Left lobe of liver (tissue), 2 donors: Measurements from ENCODE around the gene SLAIN1. TPM values are rescaled to one million over a fixed set of nuclear protein-coding genes. Genes with fewer than 3 reads are reported as not detected.
"Not testable (repeated sequence)": the region's sequence is repeated elsewhere in the genome, so short reads cannot be mapped to it uniquely, and the experiment has no call there.

Source experiments
- ATAC-seq: fragments of 200-7000 bp; cut with Tn5 transposase; one replicate; pipeline ENCODE4 v1.9.1; 2020; ENCODE audit warnings: mild to moderate bottlenecking, moderate library complexity
- DNase-seq: peaks from one replicate; pipeline ENCODE4 v3.0.0-alpha.2; 2020; ENCODE audit warnings: low spot score
- total RNA-seq: library from RNA; stranded (reverse); gene quantifications from one replicate; pipeline ENCODE4 v1.2.1, GENCODE V29; 2021
- donor health status: DM: no; HTN: no; CAD: no; lungs with moderate emphysema.
- donor health status: DM: no; HTN: yes; CAD: no.

SLAIN1 gene
- 3.1 TPM for total RNA-seq

DNA sequence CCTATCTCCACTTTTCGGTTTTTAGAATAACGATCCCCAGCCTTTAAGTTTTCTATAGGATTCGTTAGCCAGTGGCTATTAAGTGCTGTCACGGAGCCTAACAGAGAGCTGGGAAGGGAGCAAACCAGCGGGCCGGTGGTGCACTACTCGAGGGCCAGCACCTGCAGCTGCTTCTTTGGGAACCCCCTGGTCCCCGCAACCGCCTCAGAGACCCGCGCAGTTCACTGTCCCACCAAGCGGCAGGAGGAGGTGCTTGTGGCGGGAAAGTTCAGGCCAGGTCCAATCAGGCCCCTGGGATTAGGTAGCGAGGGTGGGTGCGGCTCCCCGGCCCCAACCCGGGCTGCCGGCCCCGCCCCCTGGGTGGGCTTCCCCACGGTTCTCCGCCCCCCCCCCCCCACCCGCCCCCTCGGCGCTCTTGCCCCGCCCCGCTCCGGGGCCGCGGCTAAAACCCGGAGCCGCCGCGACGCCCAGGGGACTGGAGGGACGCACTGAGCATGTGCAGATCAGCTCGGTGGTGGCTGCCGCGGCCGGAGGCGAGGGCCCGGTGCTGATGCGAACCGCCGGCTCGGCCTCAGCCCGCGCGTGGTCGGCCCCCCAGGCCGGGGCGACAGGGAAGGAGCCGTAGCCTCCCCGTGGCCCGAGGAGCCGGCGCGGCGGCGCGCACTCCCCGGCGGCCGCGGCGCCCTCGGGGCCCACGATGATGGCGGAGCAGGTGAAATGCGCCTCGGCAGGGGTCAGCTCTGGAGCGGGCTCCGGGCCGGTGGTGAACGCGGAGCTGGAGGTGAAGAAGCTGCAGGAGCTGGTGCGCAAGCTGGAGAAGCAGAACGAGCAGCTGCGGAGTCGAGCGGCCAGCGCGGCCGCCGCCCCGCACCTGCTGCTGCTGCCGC, at the start of gene SLAIN1:
Gene SLAIN1, plus strand, starts transcription at position 471 of the 887 bp plus-strand sequence. Its CDS starts 227 bp downstream, at position 698.
- DNase-seq, result peak; percentile 87
- ATAC-seq, result peak; percentile 90

DNA sequence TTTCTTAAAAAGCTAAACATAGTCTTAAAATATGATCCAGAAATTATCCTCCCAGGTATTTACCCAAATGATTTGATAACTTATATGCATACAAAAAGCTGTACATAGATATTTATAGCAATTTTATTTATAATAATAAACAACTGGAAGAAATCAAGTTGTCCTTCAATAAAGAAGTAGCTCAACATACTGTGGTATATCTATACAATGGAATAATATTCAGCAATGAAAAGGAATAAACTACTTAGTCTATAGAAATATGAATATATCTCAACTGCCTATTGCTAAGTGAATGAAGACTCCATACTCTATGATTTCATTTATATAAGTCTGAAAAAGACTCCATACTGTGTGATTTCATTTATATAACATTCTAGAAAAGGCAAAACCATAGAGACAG, 47.1 kb upstream of the SLAIN1 start:
- DNase-seq, result no peak
- ATAC-seq, result no peak

DNA sequence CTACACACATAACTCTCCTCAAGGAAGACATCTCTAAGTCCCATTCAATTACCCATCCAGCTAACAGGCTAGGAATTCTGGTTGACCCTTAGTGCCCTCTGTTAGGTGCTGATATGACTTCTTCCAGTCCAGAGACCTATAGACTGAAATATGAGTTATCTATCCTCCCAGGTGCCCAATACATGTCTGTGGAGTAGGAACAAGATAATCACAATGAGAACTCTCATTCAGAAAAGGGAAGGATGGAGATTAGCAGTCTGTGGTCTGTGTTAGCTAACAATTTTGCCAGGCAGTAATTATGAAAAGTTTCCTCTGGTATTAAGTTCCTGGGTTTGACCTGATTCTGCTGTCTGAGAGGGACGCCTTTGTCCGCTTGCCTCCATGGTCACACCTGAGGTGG, 44.2 kb upstream of the SLAIN1 start:
- ATAC-seq, result no peak
- no peak for DNase-seq

DNA sequence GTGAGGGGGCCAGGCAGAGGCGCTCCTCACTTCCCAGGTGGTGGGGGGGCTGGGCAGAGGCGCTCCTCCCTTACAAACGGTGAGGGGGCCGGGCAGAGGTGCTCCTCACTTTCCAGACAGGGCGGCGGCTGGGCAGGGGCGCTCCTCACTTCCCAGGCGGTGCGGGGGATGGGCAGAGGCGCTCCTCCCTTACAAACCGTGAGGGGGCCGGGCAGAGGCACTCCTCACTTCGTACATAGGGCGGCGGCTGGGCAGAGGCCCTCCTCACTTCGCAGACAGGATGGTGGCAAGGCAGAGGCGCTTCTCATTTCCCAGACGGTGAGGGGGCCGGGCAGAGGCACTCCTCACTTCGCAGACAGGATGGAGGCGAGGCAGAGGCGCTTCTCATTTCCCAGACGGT, 37.5 kb upstream of the SLAIN1 start:
- DNase-seq, ATAC-seq: not testable (repeated sequence)

DNA sequence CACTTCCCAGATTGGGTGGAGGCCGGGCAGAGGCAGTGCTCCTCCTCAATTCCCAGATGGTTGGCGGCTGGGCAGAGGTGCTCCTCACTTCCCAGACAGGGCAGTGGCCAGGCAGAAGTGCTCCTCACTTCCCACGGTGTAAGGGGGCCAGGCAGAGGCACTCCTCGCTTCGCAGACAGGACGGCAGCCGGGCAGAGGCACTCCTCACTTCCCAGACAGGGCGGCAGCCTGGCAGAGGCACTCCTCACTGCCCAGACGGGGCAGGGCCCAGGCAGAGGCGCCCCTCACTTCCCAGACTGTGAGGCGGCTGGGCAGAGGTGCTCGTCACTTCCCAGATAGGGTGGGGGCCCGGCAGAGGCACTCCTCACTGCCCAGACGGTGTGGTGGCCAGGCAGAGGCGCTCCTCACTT, 36.6 kb upstream of the SLAIN1 start:
- no peak for ATAC-seq
- DNase-seq, result no peak

DNA sequence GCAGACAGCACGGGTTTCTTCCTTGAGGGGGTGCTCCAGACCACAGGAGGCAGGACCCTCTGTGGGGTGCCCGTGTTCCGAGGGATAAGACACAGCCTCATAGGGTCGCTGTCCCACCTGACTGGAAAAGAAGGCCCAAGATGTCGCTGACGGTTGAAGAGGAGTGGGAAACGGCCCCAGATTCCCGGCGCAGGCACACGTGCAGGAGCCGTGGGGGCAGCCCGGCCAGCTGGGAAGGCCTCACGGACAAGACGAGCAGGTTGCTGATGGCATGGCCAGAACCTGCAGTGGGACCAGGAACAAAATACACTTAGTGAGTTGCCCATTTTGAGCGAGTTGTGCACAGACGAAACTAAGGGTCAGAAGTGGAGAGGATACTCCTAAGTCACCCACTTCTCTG, 35.2 kb upstream of the SLAIN1 start:
- not testable (repeated sequence) for DNase-seq, ATAC-seq

DNA sequence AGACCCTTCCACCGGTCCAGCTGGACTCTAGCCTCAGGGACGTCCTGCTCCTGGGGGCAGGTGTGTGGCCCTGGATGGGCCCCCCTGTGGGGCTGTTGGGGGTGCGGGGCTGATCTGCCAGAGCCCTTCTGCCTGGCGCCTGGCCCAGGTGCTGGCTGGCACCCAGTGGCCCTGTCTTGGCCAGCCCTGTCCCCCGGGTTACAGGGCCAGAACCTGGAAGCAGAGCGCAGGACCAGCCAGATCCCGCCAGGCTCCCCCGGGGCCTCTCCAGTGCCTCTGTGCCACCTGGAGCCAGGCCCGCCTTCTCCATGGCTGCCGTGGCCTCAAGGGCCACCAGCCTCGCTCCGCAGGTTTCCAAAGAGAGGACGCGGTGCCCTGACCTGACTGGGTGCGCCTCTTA, 34.7 kb upstream of the SLAIN1 start:
- not testable (repeated sequence) for DNase-seq

DNA sequence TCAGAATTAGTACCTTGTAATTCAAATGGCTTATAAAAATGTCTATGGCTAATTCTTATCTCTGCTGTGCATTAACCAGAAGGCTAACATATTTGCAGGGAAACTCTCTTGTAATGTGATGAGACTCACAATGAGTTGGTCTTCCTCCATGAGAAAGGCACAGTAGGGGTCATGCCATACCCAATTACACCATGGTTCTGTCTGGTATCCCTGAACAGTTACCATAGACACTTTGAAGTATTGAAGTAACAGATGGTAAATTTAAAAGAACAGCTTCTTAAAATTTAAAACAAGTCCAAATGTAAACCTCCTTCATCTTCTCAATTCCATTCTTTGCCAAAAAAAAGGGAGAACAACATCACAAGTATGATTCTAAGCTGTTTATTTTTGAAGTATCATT, 22.6 kb upstream of the SLAIN1 start:
- no peak for DNase-seq
- no peak for ATAC-seq

More for the DNA sequence above, 34.7 kb upstream of the SLAIN1 start:
- ATAC-seq, result not testable (repeated sequence)

DNA sequence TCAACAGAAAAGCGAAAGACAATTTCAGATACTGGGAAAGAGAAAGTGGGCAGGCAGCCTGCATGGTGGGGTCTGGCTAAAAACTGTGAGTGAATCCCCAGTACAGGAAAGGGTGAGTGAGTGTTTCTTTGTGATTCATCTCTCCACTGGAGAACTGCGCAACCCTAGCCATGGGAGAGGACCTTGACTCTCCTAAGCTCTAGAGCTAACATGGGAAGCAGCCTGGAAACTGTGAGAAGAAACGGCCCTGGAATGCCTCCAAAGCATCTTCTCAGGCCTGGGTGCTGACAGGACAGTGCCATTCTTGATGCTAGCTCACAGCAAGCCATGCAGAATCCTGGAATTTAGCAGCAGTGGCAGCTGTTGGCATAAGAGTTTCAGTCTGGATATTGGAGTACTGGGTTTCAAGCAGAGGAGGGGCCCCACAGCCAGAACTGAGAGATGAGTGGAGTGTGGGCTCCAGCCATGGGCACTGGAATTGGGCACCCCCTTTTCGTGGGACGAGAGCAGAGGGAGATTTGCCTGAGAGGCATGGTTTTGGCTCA, 18.7 kb upstream of the SLAIN1 start:
- DNase-seq, result no peak
- no peak for ATAC-seq

DNA sequence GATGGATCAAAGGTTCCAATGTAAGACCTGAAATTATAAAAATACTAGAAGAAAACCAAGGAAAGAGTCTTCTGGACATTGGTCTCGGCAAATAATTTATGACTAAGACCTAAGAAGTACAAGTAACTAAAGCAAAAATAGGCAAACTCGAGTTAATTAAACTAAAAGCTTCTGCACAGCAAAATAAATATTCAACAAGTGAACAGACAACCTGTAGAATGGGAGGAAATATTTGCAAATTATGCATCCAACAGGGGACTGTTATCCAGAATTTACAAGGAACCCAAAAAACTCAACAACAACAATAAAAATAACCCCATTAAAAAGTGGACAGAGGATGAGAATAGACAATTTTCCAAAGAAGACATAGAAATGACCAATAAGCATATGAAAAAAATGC, 9.7 kb upstream of the SLAIN1 start:
- DNase-seq (no peak), ATAC-seq (no peak)

DNA sequence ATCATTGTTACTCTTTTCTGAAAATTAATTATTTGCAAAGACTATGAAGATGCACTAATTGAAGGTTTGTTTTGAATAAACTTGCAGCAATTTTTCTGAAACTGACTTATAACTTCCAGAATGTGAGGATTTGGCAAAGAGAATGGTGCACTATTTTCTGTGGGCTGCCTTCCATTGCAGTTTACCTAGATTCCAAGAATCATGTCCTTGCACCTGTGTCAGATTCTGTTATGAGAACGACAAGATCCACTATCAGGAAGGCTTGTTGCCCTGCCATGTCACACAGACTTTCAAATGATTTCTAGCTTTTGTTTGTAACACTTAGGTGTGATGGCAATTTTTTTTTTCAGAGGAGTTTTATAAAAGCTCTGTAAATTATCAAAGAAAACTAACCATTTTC, 5.6 kb upstream of the SLAIN1 start:
- no peak for ATAC-seq
- no peak for DNase-seq

DNA sequence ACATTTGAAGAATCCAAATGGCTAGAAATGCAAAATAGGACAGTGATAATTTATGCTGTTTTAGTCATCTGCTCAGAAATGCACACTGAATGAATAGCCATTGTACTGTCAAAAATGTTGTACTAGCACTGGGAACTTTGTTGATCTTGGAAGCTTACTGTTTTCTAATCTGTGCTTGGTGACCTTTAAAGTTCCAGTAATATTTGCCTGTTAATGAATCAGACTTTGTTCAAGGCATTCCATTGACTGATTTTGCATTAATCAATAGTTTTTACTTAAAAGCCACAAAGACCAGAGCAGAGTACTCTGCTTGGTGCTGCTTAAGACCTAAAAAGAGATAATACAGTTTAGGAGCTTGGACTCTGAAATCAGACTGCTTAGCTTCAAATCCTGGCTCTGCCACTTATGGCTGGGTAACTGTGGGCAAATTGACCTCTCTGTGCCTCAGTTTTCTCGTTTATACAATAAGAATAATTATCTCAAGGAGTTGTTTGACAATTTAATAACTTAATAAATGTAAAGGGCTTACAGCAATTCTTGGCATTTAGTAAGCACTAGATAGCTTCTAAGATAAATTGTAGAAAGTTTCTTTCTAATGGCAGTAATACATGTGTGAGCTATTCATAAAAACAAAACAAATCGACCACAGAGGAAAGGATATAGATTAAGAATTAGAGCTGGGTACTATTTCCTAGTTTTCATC, 4.6 kb upstream of the SLAIN1 start:
- DNase-seq, result no peak
- peak; percentile 24 for ATAC-seq

DNA sequence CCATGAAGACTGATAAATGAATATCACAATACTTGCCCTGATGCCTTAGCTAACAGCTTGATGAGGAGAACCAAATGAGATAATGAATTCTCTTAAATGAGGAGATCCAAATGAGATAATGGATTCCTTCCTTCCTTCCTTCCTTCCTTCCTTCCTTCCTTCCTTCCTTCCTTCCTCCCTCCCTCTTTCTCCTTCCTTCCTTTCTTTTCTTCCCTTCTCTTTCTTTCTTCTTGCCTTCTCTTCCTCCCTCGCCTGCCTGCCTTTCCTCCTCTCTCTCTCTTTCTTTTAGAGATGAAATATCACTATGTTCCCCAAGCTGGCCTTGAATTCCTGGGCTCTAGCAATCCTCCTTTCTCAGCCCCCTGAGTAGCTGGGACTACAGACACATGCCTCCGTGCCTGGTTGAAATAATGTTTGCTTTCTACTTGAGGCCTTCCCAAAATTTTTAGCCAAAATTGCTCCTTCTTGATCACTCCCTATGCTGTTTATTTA, 4.0 kb upstream of the SLAIN1 start:
- DNase-seq (no peak), ATAC-seq (no peak)

DNA sequence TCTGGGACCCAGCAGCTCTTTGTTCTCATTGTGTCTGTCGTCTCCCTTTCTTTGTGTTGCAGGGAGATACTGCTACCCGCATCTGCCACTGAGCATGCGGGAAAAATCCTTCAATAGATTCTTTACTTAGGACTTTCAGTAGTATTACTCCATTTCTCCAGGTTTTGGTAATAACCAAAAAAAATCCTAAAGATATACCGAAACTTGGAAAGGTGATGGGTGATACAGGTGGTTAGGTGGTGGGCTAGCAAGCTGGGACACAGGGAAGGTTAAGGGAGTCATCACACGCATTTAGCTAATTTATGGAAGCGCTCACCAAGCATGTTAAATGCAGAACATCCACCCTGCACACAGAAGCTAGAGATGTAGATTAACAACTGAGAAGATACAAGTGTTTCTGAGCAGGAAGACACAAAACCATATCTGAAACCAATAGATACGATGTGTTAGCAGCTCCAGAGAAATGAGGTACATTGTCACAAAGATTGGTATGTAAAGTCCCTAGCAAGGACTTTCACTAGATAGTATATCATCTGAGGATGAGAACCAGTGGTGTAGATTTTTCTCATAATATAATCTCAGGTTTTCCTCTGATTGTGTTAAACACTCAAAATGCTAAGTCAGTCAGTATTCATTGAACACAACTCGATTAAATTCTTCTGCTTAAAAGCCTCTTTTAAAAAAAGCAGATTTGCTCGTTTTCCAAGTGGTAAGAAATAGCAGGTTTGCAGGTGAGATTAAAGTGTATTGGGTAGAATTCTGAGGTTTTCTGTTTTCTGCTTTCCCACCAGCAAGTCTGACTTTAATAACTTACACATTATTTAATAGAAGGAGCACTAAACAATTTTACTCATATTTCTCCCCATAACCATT, 1.2 kb upstream of the SLAIN1 start:
- no peak for ATAC-seq

DNA sequence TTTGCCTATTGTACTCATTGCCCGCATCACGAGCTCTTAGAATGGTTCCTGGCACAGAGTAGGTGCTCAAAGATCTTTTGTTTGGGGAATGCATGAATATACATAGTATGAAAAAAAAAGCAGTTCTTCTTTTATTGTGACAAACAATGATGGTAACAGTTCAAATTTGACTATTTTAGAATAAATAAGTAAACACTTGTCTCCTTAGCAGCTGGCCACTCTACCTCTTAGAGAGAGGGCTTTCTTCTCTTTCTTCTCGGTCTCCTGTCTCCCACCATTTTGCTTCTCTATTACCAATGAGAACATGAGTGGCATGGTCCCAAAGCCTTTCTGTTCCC, 639 bp upstream of the SLAIN1 start:
- ATAC-seq (peak; percentile 2), DNase-seq (no peak)

More for the DNA sequence above, 1.2 kb upstream of the SLAIN1 start:
- no peak for DNase-seq

DNA sequence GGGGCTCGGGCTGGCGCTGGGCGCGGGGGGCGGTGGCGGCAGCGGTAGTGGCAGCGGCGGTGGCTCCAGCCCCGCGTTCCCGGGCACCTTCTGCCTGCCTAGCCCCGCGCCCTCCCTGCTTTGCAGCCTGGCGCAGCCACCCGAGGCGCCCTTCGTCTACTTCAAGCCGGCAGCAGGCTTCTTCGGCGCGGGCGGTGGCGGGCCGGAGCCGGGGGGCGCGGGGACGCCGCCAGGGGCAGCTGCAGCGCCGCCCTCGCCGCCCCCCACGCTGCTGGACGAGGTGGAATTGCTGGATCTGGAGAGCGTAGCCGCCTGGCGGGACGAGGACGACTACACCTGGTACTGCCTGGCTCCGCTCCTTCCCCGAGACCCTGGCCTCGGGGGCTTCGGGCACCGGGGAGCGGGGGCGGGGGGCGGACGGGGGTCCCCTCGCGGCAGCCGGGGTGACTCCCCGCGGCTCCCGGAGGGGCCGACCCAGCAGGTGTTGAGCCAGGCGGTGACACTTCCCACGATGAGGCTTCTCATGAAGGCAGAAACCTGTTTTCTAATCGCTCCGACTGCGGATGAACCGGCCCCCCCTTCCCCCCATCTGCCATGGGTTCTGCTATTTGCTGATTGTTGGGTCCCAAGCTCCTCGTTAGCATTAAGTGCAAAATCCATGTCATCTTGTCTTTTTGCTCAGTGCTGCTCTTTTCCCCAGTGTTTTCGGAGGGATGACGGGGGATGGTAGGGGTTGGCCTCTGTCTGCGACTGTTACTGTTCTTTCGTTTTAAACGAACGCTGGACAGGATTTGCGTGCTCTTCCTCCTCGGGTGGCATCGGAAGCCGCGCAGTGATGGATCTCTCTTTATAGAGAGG, 943 bp downstream of the SLAIN1 start:
- DNase-seq (peak; percentile 48), ATAC-seq (peak; percentile 55)

DNA sequence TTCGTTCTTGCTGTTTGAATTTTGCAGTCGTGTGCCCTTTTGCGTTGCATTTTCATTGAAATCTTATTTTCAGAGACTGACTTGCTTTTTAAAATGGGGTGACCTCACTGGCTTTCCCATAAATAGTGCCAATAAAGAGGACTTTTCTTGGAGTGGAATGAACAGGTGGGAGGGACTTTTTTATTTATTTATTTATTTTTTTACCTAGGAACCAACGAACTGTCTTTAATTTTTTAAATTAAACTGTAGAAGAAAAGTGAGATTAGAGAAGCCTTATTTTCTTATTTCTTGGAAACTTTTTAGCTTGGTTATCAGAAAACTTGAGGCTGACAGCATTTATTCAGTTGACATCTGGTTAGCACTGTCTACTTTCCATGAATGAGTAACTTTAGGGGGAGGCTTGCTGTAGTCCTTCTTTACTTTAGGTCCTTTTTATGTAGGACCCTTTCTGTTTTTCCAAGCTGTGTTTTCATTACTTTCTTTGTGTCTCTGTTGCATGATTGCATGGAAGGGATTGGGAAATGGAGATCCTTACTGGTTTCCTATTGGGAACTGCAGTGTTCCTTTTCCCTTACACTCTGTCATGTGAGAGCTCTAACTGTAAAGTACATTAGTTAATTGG, 1.7 kb downstream of the SLAIN1 start:
- ATAC-seq (no peak), DNase-seq (no peak)

DNA sequence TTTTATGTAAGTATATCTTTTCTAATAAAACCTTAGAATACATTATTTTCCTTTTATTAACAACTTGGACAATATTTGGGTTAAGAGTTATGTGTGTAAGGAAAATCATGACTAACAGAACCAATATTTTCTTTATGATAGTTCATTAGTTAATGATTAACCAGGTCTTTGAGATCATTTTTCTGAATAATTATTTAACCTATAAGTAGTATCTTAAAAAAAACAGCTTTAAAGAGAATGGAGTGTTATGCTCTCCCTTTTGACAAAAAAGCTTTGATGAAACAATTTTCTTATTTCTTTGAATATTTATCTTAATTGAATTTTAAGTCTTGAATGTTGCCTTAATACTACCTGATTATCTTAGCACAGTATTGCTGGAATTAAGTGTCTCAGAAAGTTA, 3.8 kb downstream of the SLAIN1 start:
- no peak for ATAC-seq
- no peak for DNase-seq

DNA sequence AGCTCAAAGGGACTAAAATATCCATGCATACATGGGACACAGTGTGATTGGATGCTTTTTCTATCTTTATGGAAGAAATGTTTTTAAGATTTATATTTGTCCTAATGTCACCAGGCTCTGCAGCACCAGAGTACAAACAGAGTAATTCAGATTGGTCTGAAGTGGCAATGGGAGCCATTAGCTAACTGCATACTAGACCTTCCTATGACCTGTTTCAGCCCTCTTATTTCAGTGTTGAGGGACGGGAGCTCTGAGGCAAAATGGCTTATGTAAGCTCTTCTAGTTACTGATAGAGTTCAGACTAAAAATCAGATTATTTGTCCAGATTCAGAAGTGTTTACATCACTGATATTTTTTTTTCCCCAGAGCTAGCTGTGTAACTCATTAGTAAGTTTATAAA, 4.9 kb downstream of the SLAIN1 start:
- DNase-seq (no peak), ATAC-seq (no peak)
